CD4-positive, alpha-beta T cell (primary cell): ENCODE measurements around the gene SRC. TPM values are rescaled to one million over a fixed set of nuclear protein-coding genes. Genes with fewer than 3 reads are reported as not detected.

Experiments
- ATAC-seq: fragments of 200-7000 bp; cut with Tn5 transposase; one replicate; pipeline ENCODE4 v1.10.0; 2022; ENCODE audit warnings: mild to moderate bottlenecking; ENCODE audit not compliant: poor library complexity
- CTCF ChIA-PET: fragments of 350-600 bp; sonication (Branson Sonifier 250); formaldehyde crosslinking; loops from one replicate; lab custom pipeline; 2021; ENCODE audit warnings: antibody characterized with exemption, inconsistent platforms; lab: Charles Lee
- POLR2A ChIA-PET: fragments of 350-600 bp; sonication (Branson Sonifier 250); formaldehyde crosslinking; loops from one replicate; lab custom pipeline; 2021; ENCODE audit warnings: antibody characterized with exemption, inconsistent platforms; lab: Charles Lee
- DNase-seq, 14 experiments: peaks; one replicate each; pipeline ENCODE4 v3.0.0-alpha.2; 2013 to 2020; ENCODE audit warnings: mixed read lengths in 2 of 14
- H3K27ac ChIP-seq, 2 donors: one replicate each; pipeline versions ENCODE4 v1.5.1 to v1.7.0; 2013; ENCODE audit warnings: low read length in 2 of 2, low read depth in 1 of 2, mild to moderate bottlenecking in 1 of 2
- H3K27me3 ChIP-seq, 2 experiments: 1 replicate in 1 of 2; 2 replicates in 1 of 2; pipeline versions ENCODE4 v1.6.1 to v1.7.0; 2013; ENCODE audit warnings: low read length in 2 of 2, control low read depth in 1 of 2, mild to moderate bottlenecking in 1 of 2, moderate library complexity in 1 of 2; ENCODE audit not compliant: insufficient read depth in 2 of 2, control insufficient read depth in 1 of 2
- H3K36me3 ChIP-seq: one replicate; pipeline ENCODE4 v1.6.1; 2013; ENCODE audit warnings: low read length, control low read depth; ENCODE audit not compliant: insufficient read depth
- H3K4me1 ChIP-seq: one replicate; pipeline ENCODE4 v1.6.1; 2013; ENCODE audit warnings: low read length, control low read depth; ENCODE audit not compliant: insufficient read depth
- H3K4me3 ChIP-seq: one replicate; pipeline ENCODE4 v1.5.1; 2013; ENCODE audit warnings: mild to moderate bottlenecking, low read length, moderate library complexity
- H3K9me3 ChIP-seq, 2 experiments: 1 replicate in 1 of 2; 2 replicates in 1 of 2; pipeline versions ENCODE4 v1.6.1 to v1.7.0; 2013; ENCODE audit warnings: low read length in 2 of 2, mild to moderate bottlenecking in 2 of 2, control low read depth in 1 of 2, moderate library complexity in 1 of 2; ENCODE audit not compliant: control insufficient read depth in 1 of 2, insufficient read depth in 1 of 2
- H3K27ac Mint-ChIP-seq: one replicate; pipeline ENCODE4 v1.8.0; 2020; ENCODE audit warnings: mixed read lengths
- H3K27me3 Mint-ChIP-seq: one replicate; pipeline ENCODE4 v1.8.0; 2021; ENCODE audit warnings: mixed read lengths
- H3K36me3 Mint-ChIP-seq: one replicate; pipeline ENCODE4 v1.8.0; 2021; ENCODE audit warnings: low read depth, mixed read lengths
- H3K4me1 Mint-ChIP-seq: one replicate; pipeline ENCODE4 v1.8.0; 2021; ENCODE audit warnings: low read depth, mixed read lengths
- H3K4me3 Mint-ChIP-seq: one replicate; pipeline ENCODE4 v1.8.0; 2020; ENCODE audit warnings: mild to moderate bottlenecking, mixed read lengths
- H3K9me3 Mint-ChIP-seq: one replicate; pipeline ENCODE4 v1.8.0; 2020; ENCODE audit warnings: mixed read lengths
- CTCF ChIP-seq: fragments of 200-600 bp; IDR thresholded peaks from one replicate; pipeline ENCODE4 v1.8.0; 2022; ENCODE audit warnings: antibody characterized with exemption, mild to moderate bottlenecking
- intact Hi-C, 2 experiments: fragments of 100-400 bp; cut with DNase I in 1 of 2; cut with micrococcal nuclease in 1 of 2; formaldehyde crosslinking; loops; one replicate each; pipeline versions ENCODE4 v1.15.1 to v1.9.0; 2023 to 2025; cut with DNase I, micrococcal nuclease
- total RNA-seq, 174 experiments: library from RNA in 2 of 174; stranded (reverse) in 2 of 174; gene quantifications; one replicate each; pipeline ENCODE4 v1.2.3 and lab custom pipeline; 2021 to 2026

Gene SRC
- total RNA-seq, 2 experiments from 2014 or later: 2.5 to 3.1 TPM

GRCh38 chr20:37377346-37378081 is 31.6 kb downstream of the SRC start:
- no peaks in the 10 kb centered on the region for H3K36me3 Mint-ChIP-seq
- Histone ChIP-seq H3K27me3 (no peaks in the 10 kb centered on the region), H3K4me1 (peaks cover 6% of the 10 kb centered on the region), H3K9me3 (no peaks in the 10 kb centered on the region), H3K36me3 (no peaks in the 10 kb centered on the region), H3K27ac (no peak overlapping the region), H3K4me3 (no peak overlapping the region)
- CTCF ChIA-PET: no interaction called here
- POLR2A ChIA-PET: no interaction called here
- H3K4me3 Mint-ChIP-seq: no peak overlapping the region
- H3K27ac Mint-ChIP-seq: no peak overlapping the region
- intact Hi-C loops: no loop called here
- H3K4me1 Mint-ChIP-seq: no peaks in the 10 kb centered on the region
- ATAC-seq (no peak), DNase-seq (no peak)
- no peaks in the 10 kb centered on the region for H3K9me3 Mint-ChIP-seq
- TF ChIP-seq CTCF: no peak
- H3K27me3 Mint-ChIP-seq: no peaks in the 10 kb centered on the region

- ChIA-PET POLR2A (interaction anchor here (0.6 kb wide), 1 partner anchor 240 kb away, joined by 3 read pairs; no protein-coding TSS in a partner anchor), CTCF (no interaction called here)
- H3K9me3 ChIP-seq: no peaks in the 10 kb centered on the region
- H3K4me3 ChIP-seq: no peak overlapping the region
- DNase-seq: no peak
- no peaks in the 10 kb centered on the region for H3K36me3 Mint-ChIP-seq
- H3K27ac ChIP-seq: no peak overlapping the region
- no peak for TF ChIP-seq CTCF
- no peaks in the 10 kb centered on the region for H3K27me3 ChIP-seq
- H3K4me1 Mint-ChIP-seq: no peaks in the 10 kb centered on the region
- H3K27me3 Mint-ChIP-seq: no peaks in the 10 kb centered on the region
- H3K4me1 ChIP-seq: peaks cover 6% of the 10 kb centered on the region
- H3K9me3 Mint-ChIP-seq: no peaks in the 10 kb centered on the region
- no peaks in the 10 kb centered on the region for H3K36me3 ChIP-seq
- ATAC-seq: no peak
- no peak overlapping the region for H3K4me3 Mint-ChIP-seq
- intact Hi-C loops: no loop called here
- H3K27ac Mint-ChIP-seq: no peak overlapping the region
These were observed 32.5 kb downstream of the SRC start for GRCh38 chr20:37378420-37378784.

DNA sequence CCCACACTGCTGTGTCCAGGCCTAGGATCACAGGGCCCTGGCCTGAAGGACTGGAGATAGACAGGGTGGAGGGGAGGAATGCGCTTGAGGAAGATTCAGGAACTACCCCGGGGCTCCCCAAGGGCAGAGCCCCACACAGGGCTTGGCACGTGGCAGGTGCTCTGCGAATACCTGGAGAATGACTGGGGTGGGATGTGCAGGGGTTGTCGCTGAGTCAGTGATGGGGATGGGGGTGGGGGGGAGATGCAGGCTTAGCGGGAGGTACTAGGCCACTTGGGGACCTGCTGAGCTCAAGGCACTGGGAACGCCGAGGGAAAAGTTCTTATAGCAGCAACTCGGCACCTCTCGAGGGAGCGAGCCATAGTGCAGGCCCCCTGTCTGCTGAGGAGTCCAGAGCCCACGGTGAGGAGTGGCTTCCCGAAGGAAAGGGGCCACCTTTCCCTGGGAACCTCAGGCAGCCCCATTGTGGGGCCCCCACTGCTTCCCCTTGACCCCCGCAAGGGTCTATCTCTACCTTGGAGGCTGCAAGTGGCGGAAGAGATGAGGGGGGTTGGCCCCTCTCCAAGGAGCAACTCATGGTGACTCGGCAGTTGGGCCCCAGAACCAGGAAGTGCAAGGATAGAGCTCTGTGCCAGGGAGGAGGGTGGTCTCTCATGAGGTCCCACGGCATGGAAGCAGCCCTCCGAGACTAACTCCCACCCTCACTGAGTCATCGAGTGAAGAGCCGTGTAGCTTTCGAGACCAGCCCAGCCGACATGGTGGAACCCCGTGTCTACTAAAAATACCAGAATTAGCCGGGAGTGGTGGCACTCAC is 33.1 kb downstream of the SRC start:
- no peaks in the 10 kb centered on the region for H3K4me1 Mint-ChIP-seq
- no peak overlapping the region for H3K27ac ChIP-seq
- H3K4me3 Mint-ChIP-seq: no peak overlapping the region
- DNase-seq: no peak
- no peaks in the 10 kb centered on the region for H3K36me3 Mint-ChIP-seq
- ChIA-PET POLR2A (no interaction called here), CTCF (no interaction called here)
- H3K36me3 ChIP-seq: no peaks in the 10 kb centered on the region
- H3K27me3 Mint-ChIP-seq: no peaks in the 10 kb centered on the region
- H3K9me3 ChIP-seq: no peaks in the 10 kb centered on the region
- no peak for TF ChIP-seq CTCF
- no peaks in the 10 kb centered on the region for H3K9me3 Mint-ChIP-seq
- no peaks in the 10 kb centered on the region for H3K27me3 ChIP-seq
- H3K27ac Mint-ChIP-seq: no peak overlapping the region
- ATAC-seq: no peak
- peaks cover 8% of the 10 kb centered on the region for H3K4me1 ChIP-seq
- intact Hi-C loops: no loop called here
- no peak overlapping the region for H3K4me3 ChIP-seq
